ENCODE data around the gene PODNL1. TPM values are rescaled to one million over a fixed set of nuclear protein-coding genes. Genes with fewer than 3 reads are reported as not detected.

Gene PODNL1
- total and polyA plus RNA-seq, 7 donors = 0.07 to 1.3 (median 0.36) TPM

- 84 to 93% (median 86%) methylated on average over 25 of the region's 25 CpGs for WGBS, 3 donors
- H3K4me1 ChIP-seq = peaks cover 32% of the 10 kb centered on the region
- H3K36me3 ChIP-seq (ENCODE audit: insufficient read depth in 1 of 2, low read depth in 1 of 2) = peaks cover 0 to 8% of the 10 kb centered on the region in 2 donors
- H3K9me3 ChIP-seq = no peaks in the 10 kb centered on the region
- H3K27me3 ChIP-seq (ENCODE audit: insufficient read depth in 3 of 3, low read length in 2 of 3) = no peaks in the 10 kb centered on the region
- TF ChIP-seq, protein P1, sequence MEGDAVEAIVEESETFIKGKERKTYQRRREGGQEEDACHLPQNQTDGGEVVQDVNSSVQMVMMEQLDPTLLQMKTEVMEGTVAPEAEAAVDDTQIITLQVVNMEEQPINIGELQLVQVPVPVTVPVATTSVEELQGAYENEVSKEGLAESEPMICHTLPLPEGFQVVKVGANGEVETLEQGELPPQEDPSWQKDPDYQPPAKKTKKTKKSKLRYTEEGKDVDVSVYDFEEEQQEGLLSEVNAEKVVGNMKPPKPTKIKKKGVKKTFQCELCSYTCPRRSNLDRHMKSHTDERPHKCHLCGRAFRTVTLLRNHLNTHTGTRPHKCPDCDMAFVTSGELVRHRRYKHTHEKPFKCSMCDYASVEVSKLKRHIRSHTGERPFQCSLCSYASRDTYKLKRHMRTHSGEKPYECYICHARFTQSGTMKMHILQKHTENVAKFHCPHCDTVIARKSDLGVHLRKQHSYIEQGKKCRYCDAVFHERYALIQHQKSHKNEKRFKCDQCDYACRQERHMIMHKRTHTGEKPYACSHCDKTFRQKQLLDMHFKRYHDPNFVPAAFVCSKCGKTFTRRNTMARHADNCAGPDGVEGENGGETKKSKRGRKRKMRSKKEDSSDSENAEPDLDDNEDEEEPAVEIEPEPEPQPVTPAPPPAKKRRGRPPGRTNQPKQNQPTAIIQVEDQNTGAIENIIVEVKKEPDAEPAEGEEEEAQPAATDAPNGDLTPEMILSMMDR (IDR thresholded peaks at IDR 0.05) = no peak
- ATAC-seq = no peak
- DNase-seq = no peak
- intact Hi-C loops (cut with DNase I) = no loop called here
- H3K27ac ChIP-seq = no peak overlapping the region
- no peak overlapping the region for H3K4me3 ChIP-seq
Observed at GRCh38 chr19:13984875-13985741, 46.9 kb upstream of the PODNL1 start.

DNA sequence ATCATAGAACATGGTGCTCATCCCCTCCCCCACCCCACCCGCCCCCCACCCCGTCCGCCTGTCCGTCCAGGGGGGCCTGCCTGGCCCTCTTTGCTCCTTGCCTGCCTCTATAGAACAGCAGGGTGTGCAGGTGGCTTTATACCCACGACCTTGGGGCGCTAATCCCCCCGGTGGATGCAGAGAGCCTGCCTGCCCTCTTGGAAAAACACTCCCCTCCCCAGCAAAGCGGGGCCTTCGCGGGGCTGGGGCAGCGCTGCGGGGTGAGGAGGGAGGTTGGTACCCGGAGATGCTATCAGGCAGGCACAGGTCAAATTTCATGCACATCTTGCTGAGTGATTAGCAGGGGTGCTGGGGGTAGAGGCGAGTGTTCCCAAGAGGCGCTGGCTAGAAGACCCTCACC is 46.0 kb upstream of the PODNL1 start:
- Histone ChIP-seq H3K27me3 (ENCODE audit: insufficient read depth in 3 of 3, low read length in 2 of 3) (no peaks in the 10 kb centered on the region), H3K4me1 (peaks cover 41% of the 10 kb centered on the region), H3K36me3 (ENCODE audit: insufficient read depth in 1 of 2, low read depth in 1 of 2) (peaks cover 0 to 8% of the 10 kb centered on the region in 2 donors), H3K4me3 (no peak overlapping the region), H3K27ac (no peak overlapping the region), H3K9me3 (no peaks in the 10 kb centered on the region)
- DNase-seq = no peak
- WGBS, 3 donors = 78 to 79% (median 78%) methylated on average over 15 of the region's 15 CpGs
- TF ChIP-seq, protein P1 (IDR thresholded peaks at IDR 0.05) = no peak
- intact Hi-C loops (cut with DNase I) = no loop called here
- ATAC-seq = no peak

DNA sequence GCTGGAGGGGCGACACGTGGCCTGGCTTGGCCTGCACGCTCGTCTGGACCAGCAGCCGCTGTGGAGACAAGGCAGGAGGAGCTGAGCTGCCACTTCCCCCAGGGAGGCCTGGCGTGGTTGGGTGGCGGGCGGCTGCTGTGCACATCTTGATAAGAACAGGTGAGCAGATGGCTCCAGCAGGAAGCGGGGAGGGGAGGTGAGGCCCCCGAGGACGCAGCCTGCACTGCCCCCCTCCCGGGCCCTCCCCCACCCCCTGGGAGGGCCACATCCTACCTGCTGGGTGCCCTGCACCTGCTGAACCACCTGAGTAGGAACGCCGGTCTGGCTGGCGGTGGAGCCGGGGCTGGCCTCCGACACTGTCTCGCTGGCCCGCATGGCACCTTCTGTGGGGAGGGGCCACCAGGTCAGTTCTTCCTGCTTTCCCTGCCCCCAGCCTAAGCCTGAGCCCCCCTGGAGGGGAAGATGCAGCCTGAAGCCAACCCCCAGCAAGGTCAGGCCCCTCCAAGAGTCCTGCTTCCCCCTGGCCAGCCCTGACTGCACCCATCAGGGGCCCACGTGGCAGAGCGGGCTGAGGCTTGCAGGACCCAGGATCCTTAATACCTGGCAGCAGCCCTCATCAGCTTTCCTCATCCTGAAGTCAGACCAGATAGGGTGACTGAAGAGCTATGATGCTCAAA is 45.1 kb upstream of the PODNL1 start:
- no peaks in the 10 kb centered on the region for H3K9me3 ChIP-seq
- H3K36me3 ChIP-seq (ENCODE audit: insufficient read depth in 1 of 2, low read depth in 1 of 2) = peaks cover 0 to 8% of the 10 kb centered on the region in 2 donors
- H3K4me3 ChIP-seq = no peak overlapping the region
- peaks cover 42% of the 10 kb centered on the region for H3K4me1 ChIP-seq
- H3K27me3 ChIP-seq (ENCODE audit: insufficient read depth in 3 of 3, low read length in 2 of 3) = no peaks in the 10 kb centered on the region
- ATAC-seq (no peak), DNase-seq (no peak)
- TF ChIP-seq, protein P1 (IDR thresholded peaks at IDR 0.05) = no peak
- WGBS, 3 donors = 89 to 93% (median 92%) methylated on average over 14 to 21 of the region's 21 CpGs
- no peak overlapping the region for H3K27ac ChIP-seq
- intact Hi-C loops (cut with DNase I) = no loop called here

DNA sequence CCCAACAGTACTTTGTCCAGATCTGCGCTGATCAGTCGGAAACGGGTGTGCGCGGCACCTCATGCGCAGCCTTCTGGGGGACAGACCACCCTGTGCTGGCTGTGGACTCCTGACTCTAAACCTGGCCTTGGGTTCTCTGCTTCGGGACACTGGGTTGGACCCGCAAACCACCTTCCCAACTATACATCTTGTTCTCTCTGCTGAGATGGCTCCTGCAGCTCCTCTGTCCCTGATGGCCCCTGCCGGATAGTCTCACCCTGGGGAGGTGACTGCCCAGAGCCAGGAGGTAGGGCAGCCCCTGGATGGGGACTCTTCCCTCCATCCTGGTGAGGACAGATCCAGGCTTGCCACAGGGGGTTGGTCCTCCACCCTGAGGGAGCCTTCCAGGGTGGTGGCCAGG is 44.6 kb upstream of the PODNL1 start:
- no peaks in the 10 kb centered on the region for H3K27me3 ChIP-seq (ENCODE audit: insufficient read depth in 3 of 3, low read length in 2 of 3)
- peaks cover 0 to 8% of the 10 kb centered on the region in 2 donors for H3K36me3 ChIP-seq (ENCODE audit: insufficient read depth in 1 of 2, low read depth in 1 of 2)
- intact Hi-C loops (cut with DNase I) = no loop called here
- no peak overlapping the region for H3K27ac ChIP-seq
- TF ChIP-seq, protein P1 (IDR thresholded peaks at IDR 0.05) = no peak
- H3K4me1 ChIP-seq = peaks cover 36% of the 10 kb centered on the region
- ATAC-seq = no peak
- H3K9me3 ChIP-seq = no peaks in the 10 kb centered on the region
- no peak overlapping the region for H3K4me3 ChIP-seq
- no peak for DNase-seq
- WGBS, 3 donors = 96 to 98% (median 98%) methylated on average over 9 of the region's 9 CpGs

Data from psoas muscle (tissue), 8 donors.